Measurements from ENCODE around the gene KIF26B. TPM values are rescaled to one million over a fixed set of nuclear protein-coding genes. Genes with fewer than 3 reads are reported as not detected.

Gene KIF26B
- total RNA-seq, 4 donors from 2014 or later, result 0.90 to 2.0 (median 1.5) TPM

DNA sequence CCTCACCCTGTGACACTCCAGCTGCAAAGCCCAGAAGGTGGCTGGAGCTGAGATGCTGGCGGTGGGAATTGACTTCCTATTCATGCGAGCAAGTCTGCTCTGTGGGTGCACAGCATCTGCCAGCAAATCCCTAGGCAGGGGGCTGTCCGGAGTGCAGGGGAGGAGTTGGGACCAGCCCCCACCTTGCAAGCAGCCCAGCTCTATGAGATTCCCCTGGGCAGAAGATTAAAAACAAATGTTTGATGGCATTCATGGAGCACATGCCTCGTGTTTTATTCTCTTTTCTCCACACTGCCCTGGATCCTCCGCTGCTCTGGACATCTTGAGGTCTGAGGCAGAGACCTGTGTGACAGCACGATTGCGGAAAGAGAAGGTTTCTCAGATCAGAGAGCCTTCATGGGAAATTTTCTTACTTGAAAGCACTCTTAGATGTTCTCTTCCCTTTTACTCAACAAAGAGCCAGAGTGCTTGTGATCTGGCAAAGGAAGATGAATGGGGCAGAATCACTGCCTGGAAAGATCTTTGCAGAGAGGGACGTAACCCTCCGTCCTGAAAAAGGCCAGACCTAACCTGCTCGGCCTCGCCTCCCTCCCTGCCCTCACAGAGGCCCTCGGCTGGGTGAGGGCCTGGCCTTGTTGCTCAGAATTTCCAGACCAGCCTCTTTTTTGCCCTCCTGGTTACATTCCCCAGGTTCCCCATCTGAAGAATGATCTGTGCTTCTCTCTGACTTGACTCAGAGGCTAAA lies 597.1 kb downstream of the KIF26B start:
- TF ChIP-seq, protein P1, sequence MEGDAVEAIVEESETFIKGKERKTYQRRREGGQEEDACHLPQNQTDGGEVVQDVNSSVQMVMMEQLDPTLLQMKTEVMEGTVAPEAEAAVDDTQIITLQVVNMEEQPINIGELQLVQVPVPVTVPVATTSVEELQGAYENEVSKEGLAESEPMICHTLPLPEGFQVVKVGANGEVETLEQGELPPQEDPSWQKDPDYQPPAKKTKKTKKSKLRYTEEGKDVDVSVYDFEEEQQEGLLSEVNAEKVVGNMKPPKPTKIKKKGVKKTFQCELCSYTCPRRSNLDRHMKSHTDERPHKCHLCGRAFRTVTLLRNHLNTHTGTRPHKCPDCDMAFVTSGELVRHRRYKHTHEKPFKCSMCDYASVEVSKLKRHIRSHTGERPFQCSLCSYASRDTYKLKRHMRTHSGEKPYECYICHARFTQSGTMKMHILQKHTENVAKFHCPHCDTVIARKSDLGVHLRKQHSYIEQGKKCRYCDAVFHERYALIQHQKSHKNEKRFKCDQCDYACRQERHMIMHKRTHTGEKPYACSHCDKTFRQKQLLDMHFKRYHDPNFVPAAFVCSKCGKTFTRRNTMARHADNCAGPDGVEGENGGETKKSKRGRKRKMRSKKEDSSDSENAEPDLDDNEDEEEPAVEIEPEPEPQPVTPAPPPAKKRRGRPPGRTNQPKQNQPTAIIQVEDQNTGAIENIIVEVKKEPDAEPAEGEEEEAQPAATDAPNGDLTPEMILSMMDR (IDR thresholded peaks at IDR 0.05), result no peak
- TF ChIP-seq EP300 (IDR thresholded peaks at IDR 0.05), result no peak
- no peak for TF ChIP-seq POLR2A (IDR thresholded peaks at IDR 0.05)
- no peak for DNase-seq (ENCODE audit: low spot score in 2 of 2)
- no peak overlapping the region for H3K4me3 ChIP-seq
- H3K27ac ChIP-seq, result no peak overlapping the region
- H3K27me3 ChIP-seq, result no peaks in the 10 kb centered on the region
- 65 to 76% methylated on average over 12 of the region's 12 CpGs for WGBS, 2 donors
- peaks cover 0 to 40% (median 0%) of the 10 kb centered on the region in 3 donors for H3K36me3 ChIP-seq
- peaks cover 0 to 65% (median 9%) of the 10 kb centered on the region in 4 donors for H3K9me3 ChIP-seq
- no peaks in the 10 kb centered on the region for H3K4me1 ChIP-seq

DNA sequence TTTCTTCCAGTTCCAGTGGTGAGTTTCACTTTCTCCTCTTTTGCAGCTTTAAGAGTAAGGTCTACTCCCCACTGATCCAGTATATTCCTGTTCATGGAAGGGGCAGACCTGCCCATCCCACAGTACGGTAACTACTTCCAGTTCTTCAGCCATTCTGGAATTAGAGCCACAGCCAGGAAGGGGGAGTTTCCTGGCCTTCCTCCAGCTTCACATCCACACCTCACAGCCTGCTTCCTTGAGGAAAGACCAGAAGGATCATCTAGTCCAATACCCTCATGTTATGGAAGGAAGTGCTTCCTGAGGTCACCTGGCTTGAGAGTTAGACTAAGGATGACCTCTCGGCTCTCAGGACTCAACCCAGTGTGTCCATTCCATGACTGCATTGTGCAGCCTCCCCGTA lies 597.8 kb downstream of the KIF26B start:
- TF ChIP-seq, protein P1 (IDR thresholded peaks at IDR 0.05), result no peak
- TF ChIP-seq EP300 (IDR thresholded peaks at IDR 0.05) (no peak), POLR2A (IDR thresholded peaks at IDR 0.05) (no peak)
- H3K4me1 ChIP-seq, result no peaks in the 10 kb centered on the region
- H3K27me3 ChIP-seq, result no peaks in the 10 kb centered on the region
- DNase-seq (ENCODE audit: low spot score in 2 of 2), result no peak
- H3K36me3 ChIP-seq, result peaks cover 0 to 35% (median 0%) of the 10 kb centered on the region in 3 donors
- H3K27ac ChIP-seq, result no peak overlapping the region
- 70 to 81% methylated on average over 3 of the region's 3 CpGs for WGBS, 2 donors
- H3K4me3 ChIP-seq, result no peak overlapping the region
- H3K9me3 ChIP-seq, result peaks cover 0 to 62% (median 9%) of the 10 kb centered on the region in 4 donors

DNA sequence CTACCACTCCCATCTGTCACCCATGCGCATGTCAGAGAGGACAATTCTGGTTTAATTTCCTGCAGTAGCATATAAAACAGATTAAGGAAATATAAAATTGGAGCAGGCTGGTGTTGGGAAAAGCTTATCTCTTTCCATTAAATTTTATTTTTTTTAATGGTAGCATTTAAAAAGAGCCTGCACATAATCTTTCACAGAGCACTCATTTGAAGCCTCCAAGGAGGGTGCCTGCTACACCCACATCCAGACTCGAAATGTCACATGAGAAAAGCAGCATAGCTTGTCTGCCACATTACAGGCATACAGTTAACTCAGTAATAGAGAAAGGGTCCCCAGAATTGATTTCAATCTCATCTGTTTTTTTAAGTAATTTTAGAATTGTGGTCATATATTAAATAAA lies 599.0 kb downstream of the KIF26B start:
- Histone ChIP-seq H3K4me3 (no peak overlapping the region), H3K9me3 (peaks cover 0 to 52% (median 7%) of the 10 kb centered on the region in 4 donors), H3K27me3 (no peaks in the 10 kb centered on the region), H3K36me3 (peaks cover 0 to 23% (median 0%) of the 10 kb centered on the region in 3 donors), H3K4me1 (no peaks in the 10 kb centered on the region), H3K27ac (no peak overlapping the region)
- no peak for DNase-seq (ENCODE audit: low spot score in 2 of 2)
- 85 to 88% methylated on average over 2 of the region's 2 CpGs for WGBS, 2 donors
- TF ChIP-seq, protein P1 (IDR thresholded peaks at IDR 0.05), result no peak
- TF ChIP-seq EP300 (IDR thresholded peaks at IDR 0.05) (no peak), POLR2A (IDR thresholded peaks at IDR 0.05) (no peak)

DNA sequence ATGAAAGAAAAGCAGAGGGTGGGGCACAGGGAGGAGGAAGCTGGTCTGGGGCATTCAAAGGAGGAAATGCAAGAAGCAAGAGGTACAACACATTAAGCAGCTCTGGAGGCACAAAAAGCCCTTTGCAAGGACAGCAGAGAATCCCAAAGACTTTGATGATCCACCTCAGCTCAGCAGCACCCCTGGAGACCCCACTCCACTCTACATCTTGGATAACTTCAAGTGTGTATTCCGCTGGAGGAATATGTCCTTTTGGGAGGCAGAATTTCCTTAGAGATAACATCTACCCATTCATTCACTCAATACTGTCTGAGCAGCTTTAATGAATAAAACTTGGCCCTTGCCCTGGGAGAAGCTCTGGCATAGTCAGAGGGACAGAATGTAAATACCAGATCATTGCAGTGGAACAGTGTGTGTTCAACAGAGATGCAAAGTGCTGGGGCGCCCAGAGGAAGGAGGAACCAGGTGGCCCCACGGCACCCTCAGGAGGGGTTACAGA lies 599.7 kb downstream of the KIF26B start:
- peaks cover 0 to 50% (median 5%) of the 10 kb centered on the region in 4 donors for H3K9me3 ChIP-seq
- H3K36me3 ChIP-seq, result peaks cover 0 to 16% (median 0%) of the 10 kb centered on the region in 3 donors
- WGBS, 2 donors, result 91 to 95% methylated on average over 3 of the region's 3 CpGs
- TF ChIP-seq POLR2A (IDR thresholded peaks at IDR 0.05), result no peak
- no peak for TF ChIP-seq EP300 (IDR thresholded peaks at IDR 0.05)
- TF ChIP-seq, protein P1 (IDR thresholded peaks at IDR 0.05), result no peak
- no peak overlapping the region for H3K27ac ChIP-seq
- DNase-seq (ENCODE audit: low spot score in 2 of 2), result no peak
- no peaks in the 10 kb centered on the region for H3K27me3 ChIP-seq
- no peaks in the 10 kb centered on the region for H3K4me1 ChIP-seq
- H3K4me3 ChIP-seq, result no peak overlapping the region

Small RNA genes lying within 50 kb of the gene (small RNA-seq; reads per million reads assigned to genes)
- gene DNAJC19P8 (not detected), gene RNU1-132P (not detected)

All from tibial nerve (tissue), 4 donors.